Measurements from ENCODE around the gene CDH24.

GRCh38 chr14:23056956-23057756, at the start of gene CDH24:
- TF ChIP-seq CTCF (IDR thresholded peaks at IDR 0.05; ENCODE audit: insufficient read depth, low read length) (no peak), GABPA (IDR thresholded peaks at IDR 0.05; ENCODE audit: low read depth) (no peak), POLR2AphosphoS5 (IDR thresholded peaks at IDR 0.05; ENCODE audit: low read depth) (no peak), SPI1 (IDR thresholded peaks at IDR 0.05; ENCODE audit: borderline replicate concordance, low read depth) (no peak), REST (IDR thresholded peaks at IDR 0.05; ENCODE audit: insufficient replicate concordance, low read depth) (no peak)

Measured in HL-60 (cell line).